HepG2 (cell line): Measurements from ENCODE around the gene ZFAND2B. TPM values are rescaled to one million over a fixed set of nuclear protein-coding genes. Genes with fewer than 3 reads are reported as not detected.

Experiments
- CBX2 ChIP-seq, 2 experiments: fragments of 200-600 bp in 1 of 2; sonication (generic); formaldehyde crosslinking in 1 of 2; IDR thresholded peaks; 2 replicates each; pipeline versions ENCODE4 v1.7.0 to v1.8.1; 2018 to 2022; ENCODE audit warnings: low read depth in 2 of 2, low read length in 1 of 2, mild to moderate bottlenecking in 1 of 2, missing genetic modification reagents in 1 of 2
- CHD2 ChIP-seq: IDR thresholded peaks from 2 replicates; pipeline ENCODE4 v1.6.1; 2011; ENCODE audit warnings: low read depth, low read length, improper control_type of control experiment
- CREB1 ChIP-seq, 2 experiments: fragments of 450-650 bp in 1 of 2; IDR thresholded peaks; 2 replicates each; pipeline ENCODE4 v1.6.1; 2016 to 2017; ENCODE audit warnings: control low read depth in 1 of 2, mild to moderate bottlenecking in 1 of 2, missing compliant biosample characterization in 1 of 2, missing genetic modification characterization in 1 of 2
- ERF ChIP-seq: IDR thresholded peaks from 2 replicates; pipeline ENCODE4 v1.6.1; 2018; ENCODE audit warnings: missing biosample characterization, missing genetic modification reagents
- FOXO1 ChIP-seq: sonication (generic); formaldehyde crosslinking; IDR thresholded peaks from 2 replicates; pipeline ENCODE4 v1.4.0; 2020; ENCODE audit warnings: missing genetic modification reagents
- GMEB2 ChIP-seq: IDR thresholded peaks from 2 replicates; pipeline ENCODE4 v1.6.1; 2016; ENCODE audit warnings: missing biosample characterization, missing genetic modification reagents, low read depth
- HMGA1 ChIP-seq: sonication (generic); formaldehyde crosslinking; conservative IDR thresholded peaks from 2 replicates; pipeline ENCODE4 v1.4.0; 2020; ENCODE audit warnings: missing genetic modification reagents
- IRF9 ChIP-seq: sonication (generic); formaldehyde crosslinking; IDR thresholded peaks from 2 replicates; pipeline ENCODE4 v1.8.0; 2022; ENCODE audit warnings: missing genetic modification reagents, mild to moderate bottlenecking, borderline replicate concordance
- KLF11 ChIP-seq: IDR thresholded peaks from 2 replicates; pipeline ENCODE4 v1.6.1; 2016; ENCODE audit warnings: missing compliant biosample characterization
- MAFF ChIP-seq: IDR thresholded peaks from 2 replicates; pipeline ENCODE4 v1.6.1; 2011; ENCODE audit warnings: low read depth, low read length, improper control_type of control experiment
- MEF2D ChIP-seq: sonication (generic); formaldehyde crosslinking; IDR thresholded peaks from 2 replicates; pipeline ENCODE4 v1.5.1; 2020; ENCODE audit warnings: mild to moderate bottlenecking, missing genetic modification reagents
- NR2F2 ChIP-seq: IDR thresholded peaks from 2 replicates; pipeline ENCODE4 v1.6.1; 2012; ENCODE audit warnings: low read depth, inconsistent platforms, borderline replicate concordance
- RXRB ChIP-seq: IDR thresholded peaks from 2 replicates; pipeline ENCODE4 v1.6.1; 2016; ENCODE audit warnings: borderline replicate concordance, missing genetic modification reagents, missing compliant biosample characterization
- SMYD3 ChIP-seq: sonication (generic); formaldehyde crosslinking; IDR thresholded peaks from 2 replicates; pipeline ENCODE4 v1.8.1; 2023; ENCODE audit warnings: mild to moderate bottlenecking, missing genetic modification reagents
- ZBTB43 ChIP-seq: sonication (generic); formaldehyde crosslinking; conservative IDR thresholded peaks from 2 replicates; pipeline ENCODE4 v1.4.0; 2020; ENCODE audit warnings: missing genetic modification reagents
- ZFP1 ChIP-seq: IDR thresholded peaks from 2 replicates; pipeline ENCODE4 v1.6.1; 2016
- ZNF275 ChIP-seq: sonication (generic); formaldehyde crosslinking; IDR thresholded peaks from 2 replicates; pipeline ENCODE4 v1.8.0; 2022; ENCODE audit warnings: missing genetic modification reagents, mild to moderate bottlenecking, inconsistent platforms, borderline replicate concordance
- ZNF354B ChIP-seq: sonication (generic); formaldehyde crosslinking; IDR thresholded peaks from 2 replicates; pipeline ENCODE4 v1.8.0; 2022; ENCODE audit warnings: mild to moderate bottlenecking, missing genetic modification reagents
- ZNF510 ChIP-seq: sonication (generic); formaldehyde crosslinking; IDR thresholded peaks from 2 replicates; pipeline ENCODE4 v1.4.0; 2020; ENCODE audit warnings: low read depth, mild to moderate bottlenecking, missing genetic modification reagents
- ZNF709 ChIP-seq: sonication (generic); formaldehyde crosslinking; IDR thresholded peaks from 2 replicates; pipeline ENCODE4 v1.5.0; 2020; ENCODE audit warnings: mild to moderate bottlenecking, missing genetic modification reagents
- ZNF720 ChIP-seq: sonication (generic); formaldehyde crosslinking; IDR thresholded peaks from 2 replicates; pipeline ENCODE4 v1.4.0; 2020; ENCODE audit warnings: missing genetic modification reagents
- ZNF768 ChIP-seq: sonication (generic); formaldehyde crosslinking; IDR thresholded peaks from 2 replicates; pipeline ENCODE4 v1.4.0; 2020; ENCODE audit warnings: missing genetic modification reagents
- ZNF792 ChIP-seq: IDR thresholded peaks from 2 replicates; pipeline ENCODE4 v1.6.1; 2016
- polyA plus RNA-seq, 8 experiments: library from polyadenylated mRNA; depleted of rRNA in 3 of 8; stranded (reverse) in 7 of 8; unstranded in 1 of 8; fragments of >200 nt; fragmentation: Illumina TruSeq in 4 of 8; extraction: Trizol in 4 of 8; gene quantifications; 2 replicates each; pipeline versions ENCODE4 v1.2.1 to v1.2.3, GENCODE V29; 2011 to 2016; ENCODE audit warnings: low read depth in 4 of 8, missing spikeins in 1 of 8, mixed read lengths in 1 of 8; ENCODE audit not compliant: insufficient read depth in 1 of 8
- total RNA-seq, 5 experiments: library from RNA; depleted of rRNA; stranded (reverse); fragments of >200 nt; fragmentation: Illumina TruSeq; extraction: Trizol; gene quantifications; 2 replicates each; pipeline ENCODE4 v1.2.3, GENCODE V29; 2016; ENCODE audit warnings: low read depth in 1 of 5
- TF ChIP-seq, protein P1 (sequence below), 2 experiments: fragments of 450-650 bp in 1 of 2; sonication (generic) in 1 of 2; formaldehyde crosslinking; IDR thresholded peaks; 2 replicates each; pipeline versions ENCODE4 v1.5.0 to v1.8.0; 2020 to 2022; ENCODE audit warnings: mild to moderate bottlenecking in 1 of 2, missing genetic modification reagents in 1 of 2
- TF ChIP-seq, protein P2 (sequence below): sonication (generic); formaldehyde crosslinking; conservative IDR thresholded peaks from 2 replicates; pipeline ENCODE4 v1.4.0; 2020; ENCODE audit warnings: missing genetic modification reagents

ZFAND2B gene
- total and polyA plus RNA-seq, 2 of the 13 experiments (the other 11 are each of a cell fraction or from before 2014, with no cell fraction given) = 53.3 to 115 TPM

DNA sequence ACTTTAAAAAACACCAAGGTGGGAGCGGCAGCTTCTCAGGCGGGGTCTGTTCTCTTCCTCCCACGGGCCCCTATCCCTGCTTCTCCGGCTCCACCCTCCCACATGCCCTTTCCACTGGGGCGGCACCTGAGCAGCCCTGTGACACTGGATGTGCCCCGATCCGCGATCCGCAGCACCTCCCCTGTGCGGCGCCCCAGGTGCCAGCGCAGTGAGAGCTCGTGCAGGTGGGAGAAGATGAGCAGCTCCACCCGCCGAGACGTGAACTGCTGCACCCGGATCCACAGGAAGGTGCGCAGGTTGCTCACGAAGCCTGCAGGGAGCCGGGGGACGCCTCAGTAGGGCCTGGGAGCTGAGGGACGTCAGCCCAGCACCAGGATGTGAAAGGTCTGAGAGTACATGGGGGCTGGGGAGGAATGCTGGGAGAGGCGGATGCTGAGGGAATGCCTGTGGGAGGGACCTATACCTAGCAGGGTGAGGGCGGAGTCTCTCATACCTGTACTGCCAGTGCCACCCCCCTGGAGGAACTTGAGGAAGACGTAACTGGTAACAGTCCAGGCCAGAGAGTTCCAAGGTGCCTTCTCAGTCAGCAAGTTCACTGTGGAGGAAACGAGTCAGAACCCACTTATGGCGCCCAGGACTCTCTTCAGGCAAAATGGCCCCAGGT lies 9.4 kb downstream of the ZFAND2B start (continued):
- TF ChIP-seq ZNF792 (no peak), ZNF510 (no peak), KLF11 (CRISPR knock-in tag) (no peak), RXRB (CRISPR knock-in tag) (no peak), SMYD3 (CRISPR knock-in tag) (no peak), FOXO1 (CRISPR knock-in tag) (no peak), ZBTB43 (CRISPR knock-in tag) (no peak), MAFF (no peak), ZFP1 (CRISPR knock-in tag) (no peak), CBX2 (IDR thresholded peaks at IDR 0.05; ENCODE audit: low read depth, low read length) (no peak), CBX2 (CRISPR knock-in tag; IDR thresholded peaks at IDR 0.05; ENCODE audit: low read depth) (no peak), HMGA1 (CRISPR knock-in tag) (no peak), MEF2D (CRISPR knock-in tag) (no peak), CHD2 (no peak), ZNF768 (CRISPR knock-in tag) (peak; percentile 42; the same call in 1 of the 2 replicates), GMEB2 (CRISPR knock-in tag) (no peak), ZNF275 (CRISPR knock-in tag) (no peak), CREB1 (IDR thresholded peaks at IDR 0.05) (no peak), CREB1 (CRISPR knock-in tag; IDR thresholded peaks at IDR 0.05) (no peak), ZNF720 (CRISPR knock-in tag) (no peak), IRF9 (CRISPR knock-in tag) (peak; percentile 40; the same call in 1 of the 2 replicates), ERF (CRISPR knock-in tag) (no peak), NR2F2 (no peak), ZNF709 (CRISPR knock-in tag) (0 out of 2 replicates have a peak, but pooled peaks have one; percentile 34), ZNF354B (no peak)
- TF ChIP-seq, protein P1, sequence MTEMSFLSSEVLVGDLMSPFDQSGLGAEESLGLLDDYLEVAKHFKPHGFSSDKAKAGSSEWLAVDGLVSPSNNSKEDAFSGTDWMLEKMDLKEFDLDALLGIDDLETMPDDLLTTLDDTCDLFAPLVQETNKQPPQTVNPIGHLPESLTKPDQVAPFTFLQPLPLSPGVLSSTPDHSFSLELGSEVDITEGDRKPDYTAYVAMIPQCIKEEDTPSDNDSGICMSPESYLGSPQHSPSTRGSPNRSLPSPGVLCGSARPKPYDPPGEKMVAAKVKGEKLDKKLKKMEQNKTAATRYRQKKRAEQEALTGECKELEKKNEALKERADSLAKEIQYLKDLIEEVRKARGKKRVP (CRISPR knock-in tag; IDR thresholded peaks at IDR 0.05) = no peak
- TF ChIP-seq, protein P2, sequence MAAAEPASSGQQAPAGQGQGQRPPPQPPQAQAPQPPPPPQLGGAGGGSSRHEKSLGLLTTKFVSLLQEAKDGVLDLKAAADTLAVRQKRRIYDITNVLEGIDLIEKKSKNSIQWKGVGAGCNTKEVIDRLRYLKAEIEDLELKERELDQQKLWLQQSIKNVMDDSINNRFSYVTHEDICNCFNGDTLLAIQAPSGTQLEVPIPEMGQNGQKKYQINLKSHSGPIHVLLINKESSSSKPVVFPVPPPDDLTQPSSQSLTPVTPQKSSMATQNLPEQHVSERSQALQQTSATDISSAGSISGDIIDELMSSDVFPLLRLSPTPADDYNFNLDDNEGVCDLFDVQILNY (CRISPR knock-in tag) = no peak
